Sigmoid colon (tissue), 4 donors: ENCODE data around the gene PHTF2.

Source experiments
- EP300 ChIP-seq, 4 donors: sonication (generic); formaldehyde crosslinking; IDR thresholded peaks; one replicate each; pipeline ENCODE4 v1.6.1; 2017; ENCODE audit warnings: antibody characterized with exemption in 4 of 4
- POLR2A ChIP-seq, 2 donors: fragments of 450-650 bp; IDR thresholded peaks; one replicate each; pipeline ENCODE4 v1.6.1; 2016; ENCODE audit warnings: antibody characterized with exemption in 2 of 2, mild to moderate bottlenecking in 2 of 2, moderate library complexity in 2 of 2
- TF ChIP-seq, protein P1 (sequence below), 4 experiments: fragments of 450-650 bp in 3 of 4; fragments of 200-600 bp in 1 of 4; IDR thresholded peaks; one replicate each; pipeline ENCODE4 v1.5.1; 2016 to 2019; ENCODE audit warnings: antibody characterized with exemption in 4 of 4, mild to moderate bottlenecking in 3 of 4, moderate library complexity in 2 of 4

DNA sequence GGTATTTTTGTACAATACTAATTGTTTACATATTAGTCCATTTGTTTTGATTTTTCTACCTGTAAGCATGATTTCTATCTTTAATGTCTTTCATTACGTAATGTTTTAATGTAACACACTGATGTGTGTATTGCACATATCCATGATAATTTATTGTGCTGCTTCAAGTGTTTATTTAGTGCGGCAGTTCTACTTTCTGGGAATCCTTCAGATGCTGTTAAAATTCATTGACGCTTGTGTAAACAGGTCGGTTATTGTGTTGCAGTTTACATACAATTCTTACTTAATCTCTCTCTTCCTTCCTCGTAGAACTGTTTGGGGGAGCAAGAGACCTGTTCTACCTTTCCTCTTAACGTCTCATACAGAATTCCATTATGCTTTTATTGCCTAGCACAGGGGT lies 7.2 kb upstream of the PHTF2 start:
- TF ChIP-seq, protein P1, sequence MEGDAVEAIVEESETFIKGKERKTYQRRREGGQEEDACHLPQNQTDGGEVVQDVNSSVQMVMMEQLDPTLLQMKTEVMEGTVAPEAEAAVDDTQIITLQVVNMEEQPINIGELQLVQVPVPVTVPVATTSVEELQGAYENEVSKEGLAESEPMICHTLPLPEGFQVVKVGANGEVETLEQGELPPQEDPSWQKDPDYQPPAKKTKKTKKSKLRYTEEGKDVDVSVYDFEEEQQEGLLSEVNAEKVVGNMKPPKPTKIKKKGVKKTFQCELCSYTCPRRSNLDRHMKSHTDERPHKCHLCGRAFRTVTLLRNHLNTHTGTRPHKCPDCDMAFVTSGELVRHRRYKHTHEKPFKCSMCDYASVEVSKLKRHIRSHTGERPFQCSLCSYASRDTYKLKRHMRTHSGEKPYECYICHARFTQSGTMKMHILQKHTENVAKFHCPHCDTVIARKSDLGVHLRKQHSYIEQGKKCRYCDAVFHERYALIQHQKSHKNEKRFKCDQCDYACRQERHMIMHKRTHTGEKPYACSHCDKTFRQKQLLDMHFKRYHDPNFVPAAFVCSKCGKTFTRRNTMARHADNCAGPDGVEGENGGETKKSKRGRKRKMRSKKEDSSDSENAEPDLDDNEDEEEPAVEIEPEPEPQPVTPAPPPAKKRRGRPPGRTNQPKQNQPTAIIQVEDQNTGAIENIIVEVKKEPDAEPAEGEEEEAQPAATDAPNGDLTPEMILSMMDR (IDR thresholded peaks at IDR 0.05): no peak
- TF ChIP-seq EP300 (IDR thresholded peaks at IDR 0.05): no peak
- TF ChIP-seq POLR2A (IDR thresholded peaks at IDR 0.05): no peak
